Glutamatergic neuron (in vitro differentiated cells): ENCODE results near the gene AGPS. TPM values are rescaled to one million over a fixed set of nuclear protein-coding genes. Genes with fewer than 3 reads are reported as not detected.

Experiments
- DNase-seq: peaks from one replicate; pipeline ENCODE4 v3.0.0; 2022
- H3K27ac Mint-ChIP-seq: one replicate; pipeline ENCODE4 v1.8.0; 2020; ENCODE audit warnings: mild to moderate bottlenecking, mixed read lengths, inconsistent platforms; ENCODE audit not compliant: unreplicated experiment
- H3K27me3 Mint-ChIP-seq: one replicate; pipeline ENCODE4 v1.8.0; 2020; ENCODE audit warnings: mild to moderate bottlenecking, moderate library complexity, mixed read lengths, inconsistent platforms; ENCODE audit not compliant: unreplicated experiment
- H3K36me3 Mint-ChIP-seq: one replicate; pipeline ENCODE4 v1.8.0; 2020; ENCODE audit warnings: mild to moderate bottlenecking, mixed read lengths, inconsistent platforms; ENCODE audit not compliant: unreplicated experiment
- H3K4me1 Mint-ChIP-seq: one replicate; pipeline ENCODE4 v1.8.0; 2020; ENCODE audit warnings: mild to moderate bottlenecking, low read depth, mixed read lengths, inconsistent platforms; ENCODE audit not compliant: unreplicated experiment
- H3K4me3 Mint-ChIP-seq: one replicate; pipeline ENCODE4 v1.8.0; 2020; ENCODE audit warnings: mild to moderate bottlenecking, mixed read lengths, inconsistent platforms; ENCODE audit not compliant: unreplicated experiment
- H3K9me3 Mint-ChIP-seq: one replicate; pipeline ENCODE4 v1.8.0; 2020; ENCODE audit warnings: mild to moderate bottlenecking, moderate library complexity, mixed read lengths, inconsistent platforms; ENCODE audit not compliant: unreplicated experiment
- long read RNA-seq: library from polyadenylated mRNA; unstranded; transcript quantifications from one replicate; pipeline ENCODE4 v2.0.0, GENCODE V29; 2020; ENCODE audit not compliant: unreplicated experiment
- total RNA-seq: library from RNA; stranded (reverse); fragmentation: NEBNext Ultra II Directional; extraction: Animal tissue kit (Norgen Biotek cat#: 25700); gene quantifications from one replicate; pipeline ENCODE4 v1.2.1, GENCODE V29; 2021; ENCODE audit not compliant: unreplicated experiment
- TF ChIP-seq, protein P1 (sequence below): fragments of 200-600 bp; sonication (generic); IDR thresholded peaks from one replicate; pipeline ENCODE4 v1.5.0; 2021; ENCODE audit not compliant: partially characterized antibody, unreplicated experiment

Gene AGPS
- 50.8 TPM for total RNA-seq
- long read RNA-seq, full-length matches to known transcripts: 4 of 5 reads
- long read RNA-seq, partial matches to known transcripts: 1 of 5 reads
- long read RNA-seq, other reads (novel, unspliced or antisense): 0 of 5 reads

DNA sequence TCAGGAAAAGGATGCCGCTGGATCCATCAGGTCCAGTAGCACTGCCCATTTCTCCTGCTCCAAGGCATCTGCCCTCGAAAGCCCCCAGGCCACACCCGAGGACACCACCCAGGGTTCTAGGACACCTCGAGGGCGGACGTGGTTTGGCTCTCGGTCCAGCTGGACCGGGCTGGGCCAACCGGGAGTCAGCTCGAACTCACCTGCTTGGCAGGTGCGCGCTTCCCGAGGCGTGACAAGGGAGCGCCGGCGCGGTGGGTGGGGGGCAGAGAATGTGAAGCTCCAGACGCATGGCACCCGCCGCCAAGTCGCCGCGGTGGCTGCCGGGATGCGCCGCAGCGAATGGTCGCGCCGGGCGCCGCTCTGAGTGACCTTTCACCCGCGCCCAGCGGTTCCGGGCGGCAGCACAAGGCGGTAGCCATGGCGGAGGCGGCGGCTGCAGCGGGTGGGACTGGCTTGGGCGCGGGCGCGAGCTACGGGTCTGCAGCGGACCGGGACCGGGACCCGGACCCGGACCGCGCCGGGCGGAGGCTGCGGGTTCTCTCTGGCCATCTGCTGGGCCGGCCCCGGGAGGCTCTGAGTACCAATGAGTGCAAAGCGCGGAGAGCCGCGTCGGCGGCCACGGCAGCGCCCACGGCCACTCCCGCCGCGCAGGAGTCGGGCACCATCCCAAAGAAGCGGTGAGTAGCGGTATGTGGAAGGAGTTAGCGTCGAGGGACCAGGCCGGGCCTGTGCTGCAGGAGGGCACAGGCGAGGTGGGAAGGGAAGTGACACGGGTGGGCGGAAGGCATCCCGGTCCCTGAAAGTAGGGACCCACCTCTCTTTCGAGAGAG lies at the start of gene AGPS:
TSS of gene AGPS (plus strand) at position 401 of the 830 bp plus-strand sequence. CDS start at position 418, 17 bp downstream.
- Mint-ChIP-seq H3K4me3 (peak within 1 kb of the TSS; percentile 96), H3K4me1 (peaks cover 15% of the 10 kb centered on the region), H3K27me3 (peaks cover 4% of the 10 kb centered on the region), H3K27ac (peak within 1 kb of the TSS; percentile 67), H3K9me3 (peaks cover 7% of the 10 kb centered on the region), H3K36me3 (no peaks in the 10 kb centered on the region)
- TF ChIP-seq, protein P1, sequence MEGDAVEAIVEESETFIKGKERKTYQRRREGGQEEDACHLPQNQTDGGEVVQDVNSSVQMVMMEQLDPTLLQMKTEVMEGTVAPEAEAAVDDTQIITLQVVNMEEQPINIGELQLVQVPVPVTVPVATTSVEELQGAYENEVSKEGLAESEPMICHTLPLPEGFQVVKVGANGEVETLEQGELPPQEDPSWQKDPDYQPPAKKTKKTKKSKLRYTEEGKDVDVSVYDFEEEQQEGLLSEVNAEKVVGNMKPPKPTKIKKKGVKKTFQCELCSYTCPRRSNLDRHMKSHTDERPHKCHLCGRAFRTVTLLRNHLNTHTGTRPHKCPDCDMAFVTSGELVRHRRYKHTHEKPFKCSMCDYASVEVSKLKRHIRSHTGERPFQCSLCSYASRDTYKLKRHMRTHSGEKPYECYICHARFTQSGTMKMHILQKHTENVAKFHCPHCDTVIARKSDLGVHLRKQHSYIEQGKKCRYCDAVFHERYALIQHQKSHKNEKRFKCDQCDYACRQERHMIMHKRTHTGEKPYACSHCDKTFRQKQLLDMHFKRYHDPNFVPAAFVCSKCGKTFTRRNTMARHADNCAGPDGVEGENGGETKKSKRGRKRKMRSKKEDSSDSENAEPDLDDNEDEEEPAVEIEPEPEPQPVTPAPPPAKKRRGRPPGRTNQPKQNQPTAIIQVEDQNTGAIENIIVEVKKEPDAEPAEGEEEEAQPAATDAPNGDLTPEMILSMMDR: peak; percentile 25
- DNase-seq: peak; percentile 88

DNA sequence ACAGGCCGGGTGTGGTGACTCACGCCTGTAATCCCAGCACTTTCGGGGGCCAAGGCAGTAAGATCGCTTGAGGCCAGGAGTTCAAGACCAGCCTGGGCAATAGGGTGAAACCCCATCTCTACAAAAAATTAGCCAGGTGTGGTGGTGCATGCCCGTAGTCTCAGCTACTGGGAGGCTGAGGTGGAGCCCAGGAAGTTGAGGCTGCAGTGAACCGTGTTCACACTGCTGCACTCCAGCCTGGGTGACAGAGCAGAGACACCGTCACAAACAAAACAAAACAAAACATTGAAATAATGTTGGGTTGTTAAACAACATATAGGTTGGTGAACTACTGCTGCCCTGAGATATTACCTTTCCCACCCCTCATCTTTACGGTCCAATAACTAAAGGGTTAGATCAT lies 48.8 kb upstream of the AGPS start:
- Mint-ChIP-seq H3K9me3 (no peaks in the 10 kb centered on the region), H3K27me3 (no peaks in the 10 kb centered on the region), H3K36me3 (no peaks in the 10 kb centered on the region), H3K4me3 (no peak overlapping the region), H3K4me1 (peaks cover 3% of the 10 kb centered on the region), H3K27ac (no peak overlapping the region)
- TF ChIP-seq, protein P1: no peak
- DNase-seq: no peak

DNA sequence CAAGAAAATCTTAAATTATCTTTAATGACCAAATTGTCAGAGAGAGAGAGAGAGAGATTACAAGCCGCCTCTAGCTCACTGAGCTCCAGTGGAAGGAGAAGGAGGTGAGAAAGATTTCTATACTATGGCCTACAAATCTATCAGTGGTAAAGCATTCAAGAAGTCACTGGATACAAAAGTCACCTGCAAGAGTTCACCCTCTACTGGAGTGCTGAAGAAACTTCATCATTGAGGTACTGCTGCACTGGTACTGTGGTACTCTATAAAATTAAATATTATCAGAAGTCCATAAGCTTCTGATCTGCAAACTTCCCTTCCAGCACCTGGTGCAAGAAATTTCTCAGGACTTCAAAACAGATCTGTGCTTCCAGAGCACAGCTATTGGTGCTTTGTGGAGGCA lies 48.3 kb upstream of the AGPS start:
- no peak overlapping the region for H3K4me3 Mint-ChIP-seq
- no peak for DNase-seq
- H3K36me3 Mint-ChIP-seq: no peaks in the 10 kb centered on the region
- H3K9me3 Mint-ChIP-seq: no peaks in the 10 kb centered on the region
- TF ChIP-seq, protein P1: no peak
- H3K4me1 Mint-ChIP-seq: peaks cover 3% of the 10 kb centered on the region
- no peak overlapping the region for H3K27ac Mint-ChIP-seq
- no peaks in the 10 kb centered on the region for H3K27me3 Mint-ChIP-seq

DNA sequence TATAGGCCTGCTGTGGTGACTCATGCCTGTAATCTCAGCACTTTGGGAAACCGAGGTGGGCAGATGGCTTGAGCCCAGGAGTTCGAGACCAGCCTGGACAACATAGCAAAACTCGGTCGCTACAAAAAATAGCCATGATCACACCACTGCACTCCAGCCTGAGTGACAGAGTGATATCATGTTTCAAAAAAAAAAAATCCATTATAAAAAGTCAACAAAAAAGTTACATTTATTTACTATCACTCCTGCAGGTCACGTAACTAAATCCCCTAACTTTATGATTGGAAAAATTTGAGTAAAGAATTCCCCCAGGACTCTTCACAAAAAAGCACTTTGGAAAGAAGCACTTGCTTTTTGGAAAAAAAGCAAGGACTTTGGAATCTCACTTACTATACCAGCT lies 46.4 kb upstream of the AGPS start:
- no peak overlapping the region for H3K4me3 Mint-ChIP-seq
- TF ChIP-seq, protein P1: no peak
- no peak for DNase-seq
- no peaks in the 10 kb centered on the region for H3K36me3 Mint-ChIP-seq
- H3K27ac Mint-ChIP-seq: no peak overlapping the region
- H3K4me1 Mint-ChIP-seq: peaks cover 3% of the 10 kb centered on the region
- H3K27me3 Mint-ChIP-seq: no peaks in the 10 kb centered on the region
- no peaks in the 10 kb centered on the region for H3K9me3 Mint-ChIP-seq

DNA sequence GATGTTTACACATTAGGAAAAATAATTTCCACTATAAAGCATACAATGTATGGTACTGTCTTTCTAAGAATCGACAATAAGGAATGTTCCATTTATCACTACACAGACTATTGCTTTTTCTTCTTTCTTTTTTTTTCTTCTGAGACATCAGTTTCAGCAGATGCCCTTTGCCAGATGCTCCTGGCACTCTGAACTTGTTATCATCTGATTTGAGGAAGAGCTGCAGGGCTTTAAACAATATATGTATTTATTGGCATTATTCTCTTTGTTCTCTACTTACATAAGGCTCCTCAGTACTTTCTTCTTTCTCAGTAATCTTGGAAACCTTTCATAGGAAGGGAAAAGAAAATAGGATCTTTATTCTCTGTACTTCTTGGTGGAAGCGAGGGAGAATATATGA lies 45.0 kb upstream of the AGPS start:
- DNase-seq: no peak
- no peak overlapping the region for H3K27ac Mint-ChIP-seq
- no peak overlapping the region for H3K4me3 Mint-ChIP-seq
- TF ChIP-seq, protein P1: no peak
- no peaks in the 10 kb centered on the region for H3K36me3 Mint-ChIP-seq
- no peaks in the 10 kb centered on the region for H3K9me3 Mint-ChIP-seq
- no peaks in the 10 kb centered on the region for H3K27me3 Mint-ChIP-seq
- H3K4me1 Mint-ChIP-seq: peaks cover 3% of the 10 kb centered on the region
